Duodenal mucosa (tissue), 2 donors: ENCODE data around the gene KIF1A.

Experiments
- H3K27ac ChIP-seq: one replicate; pipeline ENCODE4 v1.7.0; 2013; ENCODE audit warnings: low read depth, low read length
- H3K27me3 ChIP-seq, 2 donors: one replicate each; pipeline ENCODE4 v1.7.0; 2013; ENCODE audit warnings: low read length in 2 of 2, control low read depth in 1 of 2; ENCODE audit not compliant: insufficient read depth in 2 of 2, control insufficient read depth in 1 of 2
- H3K36me3 ChIP-seq, 2 donors: one replicate each; pipeline ENCODE4 v1.7.0; 2013; ENCODE audit warnings: low read length in 2 of 2, control low read depth in 1 of 2; ENCODE audit not compliant: insufficient read depth in 2 of 2, control insufficient read depth in 1 of 2
- H3K4me1 ChIP-seq, 2 donors: one replicate each; pipeline ENCODE4 v1.7.0; 2013; ENCODE audit warnings: low read length in 2 of 2, control low read depth in 1 of 2; ENCODE audit not compliant: insufficient read depth in 2 of 2, control insufficient read depth in 1 of 2
- H3K4me3 ChIP-seq, 2 donors: one replicate each; pipeline ENCODE4 v1.7.0; 2013; ENCODE audit warnings: low read length in 2 of 2, low read depth in 1 of 2
- H3K9ac ChIP-seq, 2 donors: one replicate each; pipeline ENCODE4 v1.7.0; 2013; ENCODE audit warnings: low read length in 2 of 2, low read depth in 1 of 2
- H3K9me3 ChIP-seq, 2 donors: one replicate each; pipeline ENCODE4 v1.7.0; 2013; ENCODE audit warnings: low read length in 2 of 2, control low read depth in 1 of 2; ENCODE audit not compliant: control insufficient read depth in 1 of 2

The KIF1A gene

GRCh38 chr2:240745962-240746361, 74.1 kb downstream of the KIF1A start:
- no peaks in the 10 kb centered on the region for H3K4me1 ChIP-seq
- no peak overlapping the region for H3K4me3 ChIP-seq
- H3K36me3 ChIP-seq = no peaks in the 10 kb centered on the region
- H3K9ac ChIP-seq = no peak overlapping the region
- no peaks in the 10 kb centered on the region for H3K9me3 ChIP-seq
- H3K27ac ChIP-seq = no peak overlapping the region
- no peaks in the 10 kb centered on the region for H3K27me3 ChIP-seq

GRCh38 chr2:240745456-240745855, 74.6 kb downstream of the KIF1A start:
- Histone ChIP-seq H3K27me3 (no peaks in the 10 kb centered on the region), H3K4me1 (no peaks in the 10 kb centered on the region), H3K36me3 (no peaks in the 10 kb centered on the region), H3K9ac (no peak overlapping the region), H3K4me3 (no peak overlapping the region), H3K27ac (no peak overlapping the region), H3K9me3 (no peaks in the 10 kb centered on the region)

GRCh38 chr2:240742602-240743095, 77.4 kb downstream of the KIF1A start:
- Histone ChIP-seq H3K27ac (no peak overlapping the region), H3K4me1 (no peaks in the 10 kb centered on the region)

GRCh38 chr2:240741091-240741490, 78.9 kb downstream of the KIF1A start:
- Histone ChIP-seq H3K36me3 (no peaks in the 10 kb centered on the region), H3K9ac (no peak overlapping the region), H3K4me3 (no peak overlapping the region), H3K27me3 (peaks cover 0 to 3% of the 10 kb centered on the region in 2 donors), H3K4me1 (no peaks in the 10 kb centered on the region), H3K9me3 (no peaks in the 10 kb centered on the region), H3K27ac (no peak overlapping the region)

More at GRCh38 chr2:240742602-240743095, 77.4 kb downstream of the KIF1A start:
- H3K9ac ChIP-seq = no peak overlapping the region
- H3K9me3 ChIP-seq = no peaks in the 10 kb centered on the region
- H3K36me3 ChIP-seq = no peaks in the 10 kb centered on the region
- peaks cover 0 to 3% of the 10 kb centered on the region in 2 donors for H3K27me3 ChIP-seq
- no peak overlapping the region for H3K4me3 ChIP-seq

GRCh38 chr2:240739797-240740196, 80.2 kb downstream of the KIF1A start:
- no peak overlapping the region for H3K4me3 ChIP-seq
- no peaks in the 10 kb centered on the region for H3K36me3 ChIP-seq
- peaks cover 0 to 6% of the 10 kb centered on the region in 2 donors for H3K27me3 ChIP-seq
- no peaks in the 10 kb centered on the region for H3K9me3 ChIP-seq
- H3K9ac ChIP-seq = no peak overlapping the region
- H3K4me1 ChIP-seq = no peaks in the 10 kb centered on the region
- H3K27ac ChIP-seq = no peak overlapping the region

- Histone ChIP-seq H3K9ac (no peak overlapping the region), H3K9me3 (no peaks in the 10 kb centered on the region), H3K4me3 (no peak overlapping the region), H3K27ac (no peak overlapping the region), H3K27me3 (peaks cover 0 to 6% of the 10 kb centered on the region in 2 donors), H3K4me1 (no peaks in the 10 kb centered on the region), H3K36me3 (no peaks in the 10 kb centered on the region)
Observed at GRCh38 chr2:240737958-240738357, 82.1 kb downstream of the KIF1A start.

- peaks cover 0 to 6% of the 10 kb centered on the region in 2 donors for H3K27me3 ChIP-seq
- no peaks in the 10 kb centered on the region for H3K4me1 ChIP-seq
- H3K27ac ChIP-seq = no peak overlapping the region
- H3K9me3 ChIP-seq = no peaks in the 10 kb centered on the region
- H3K36me3 ChIP-seq = no peaks in the 10 kb centered on the region
- no peak overlapping the region for H3K9ac ChIP-seq
- no peak overlapping the region for H3K4me3 ChIP-seq
Observed at GRCh38 chr2:240737512-240737911, 82.5 kb downstream of the KIF1A start.

- Histone ChIP-seq H3K9ac (no peak overlapping the region), H3K27ac (no peak overlapping the region), H3K4me3 (no peak overlapping the region), H3K27me3 (peaks cover 0 to 6% of the 10 kb centered on the region in 2 donors), H3K4me1 (no peaks in the 10 kb centered on the region), H3K9me3 (no peaks in the 10 kb centered on the region), H3K36me3 (no peaks in the 10 kb centered on the region)
Observed at GRCh38 chr2:240736281-240737250, 83.5 kb downstream of the KIF1A start.

- Histone ChIP-seq H3K27ac (no peak overlapping the region), H3K36me3 (no peaks in the 10 kb centered on the region), H3K4me1 (no peaks in the 10 kb centered on the region), H3K9me3 (no peaks in the 10 kb centered on the region), H3K4me3 (no peak overlapping the region), H3K9ac (no peak overlapping the region), H3K27me3 (peaks cover 0 to 15% of the 10 kb centered on the region in 2 donors)
Observed at GRCh38 chr2:240735476-240735875, 84.5 kb downstream of the KIF1A start.

- Histone ChIP-seq H3K9me3 (no peaks in the 10 kb centered on the region), H3K4me1 (no peaks in the 10 kb centered on the region), H3K4me3 (no peak overlapping the region), H3K27me3 (peaks cover 0 to 15% of the 10 kb centered on the region in 2 donors), H3K36me3 (no peaks in the 10 kb centered on the region), H3K27ac (no peak overlapping the region), H3K9ac (no peak overlapping the region)
Observed at GRCh38 chr2:240734756-240735155, 85.3 kb downstream of the KIF1A start.
